ENCODE measurements around the gene ALAD.
"Not testable (repeated sequence)": the region's sequence is repeated elsewhere in the genome, so short reads cannot be mapped to it uniquely, and the experiment has no call there.

The ALAD gene

DNA sequence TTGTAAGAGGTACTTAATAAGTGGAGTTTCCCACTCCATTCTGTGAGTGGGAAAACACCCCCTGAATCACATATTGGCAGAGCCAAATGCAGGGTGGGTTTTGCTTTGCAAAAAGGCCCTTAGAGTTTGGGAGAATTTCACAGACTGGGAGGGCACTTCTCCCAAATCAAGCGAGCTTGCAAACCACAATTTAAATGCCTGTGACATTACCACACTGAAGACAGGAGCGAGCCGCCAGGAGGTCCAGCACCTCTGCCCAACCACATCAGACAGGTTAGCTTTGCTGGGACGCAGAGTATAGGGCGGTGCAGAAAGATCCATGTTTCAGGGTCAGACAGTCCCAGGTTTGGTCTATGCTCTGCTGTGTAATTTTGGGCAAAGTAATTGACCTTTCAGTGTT is 2.3 kb downstream of the ALAD start:
- DNase-seq (ENCODE audit: low read depth), result no peak

DNA sequence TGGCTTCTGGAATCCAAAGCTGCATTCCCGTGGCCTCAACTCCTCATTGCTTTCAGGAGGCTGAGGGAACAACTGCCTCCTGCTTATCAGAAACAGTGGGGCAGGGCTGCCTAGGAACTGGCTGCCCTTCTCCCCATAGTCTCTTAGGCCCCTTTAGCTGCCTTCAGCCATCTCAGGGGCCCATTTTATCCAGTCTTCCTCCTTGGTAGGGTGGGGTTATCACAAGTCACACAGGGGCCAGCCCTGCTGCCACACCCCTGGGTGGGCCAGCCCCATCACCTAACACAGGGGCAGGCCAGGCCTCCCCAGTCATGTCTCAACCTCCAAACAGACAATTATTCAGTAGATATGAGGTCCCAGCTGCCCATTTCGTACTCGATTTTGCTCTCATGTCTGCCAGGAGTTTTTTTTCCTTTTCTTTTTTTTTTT is 3.9 kb downstream of the ALAD start:
- DNase-seq (ENCODE audit: low read depth), result no peak

DNA sequence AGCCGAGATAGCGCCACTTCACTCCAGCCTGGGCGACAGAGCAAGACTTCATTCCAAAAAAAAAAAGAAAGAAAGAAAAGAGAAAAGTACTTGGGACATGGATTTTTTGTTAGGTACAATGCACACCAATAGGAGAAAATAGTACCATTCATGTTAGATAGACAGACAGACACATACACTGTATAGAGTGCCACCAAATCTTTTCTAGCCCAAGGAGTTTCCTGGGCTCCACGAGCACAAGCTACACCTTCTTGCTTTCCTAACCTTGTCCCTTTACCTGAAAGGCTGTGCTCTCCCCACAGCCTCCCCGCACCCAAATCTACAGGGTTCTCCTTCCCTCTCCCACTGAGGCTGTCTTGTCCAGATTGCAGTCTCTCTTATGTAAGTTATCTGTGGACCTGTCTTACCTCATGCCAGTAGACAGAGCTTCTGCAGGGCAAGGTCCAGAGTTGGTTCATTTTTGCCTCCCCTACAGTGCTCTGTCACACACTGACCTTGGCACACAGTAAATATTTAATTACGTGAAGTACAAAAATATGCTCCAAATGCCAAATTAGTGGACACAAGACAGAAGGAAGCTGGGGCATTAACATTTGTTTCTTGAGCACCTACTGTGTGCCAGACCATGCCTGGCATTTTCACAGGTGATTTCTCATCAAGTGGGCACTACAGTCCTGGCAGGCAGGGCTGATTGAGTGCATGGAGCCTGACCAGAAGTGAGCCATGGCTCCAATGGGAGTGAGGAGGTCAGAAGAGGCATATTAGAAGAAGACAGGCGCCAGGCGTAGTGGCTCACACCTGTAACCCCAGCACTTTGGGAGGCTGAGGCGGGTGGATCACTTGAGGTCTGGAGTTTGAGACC is 5.9 kb downstream of the ALAD start:
- no peak for DNase-seq (ENCODE audit: low read depth)

DNA sequence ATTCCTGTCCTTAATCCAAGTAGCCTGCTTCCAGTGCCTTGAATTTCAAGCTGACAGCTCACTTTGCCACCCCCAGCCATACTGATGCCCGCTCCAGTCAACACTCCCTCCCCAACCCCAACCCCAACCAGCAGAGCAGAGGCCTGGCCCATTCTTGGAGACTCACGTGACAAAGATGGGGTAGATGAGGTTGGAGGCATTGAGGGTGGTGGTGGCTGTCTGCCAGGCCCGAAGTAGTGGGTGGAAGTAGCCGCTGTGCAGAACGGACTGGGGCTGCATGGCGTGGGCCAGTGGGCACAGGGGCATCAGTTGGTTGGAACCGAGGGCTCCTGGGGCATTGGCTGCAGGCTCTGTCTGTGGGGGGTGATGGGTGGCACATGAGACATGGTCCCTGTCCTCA is 7.8 kb downstream of the ALAD start:
- DNase-seq (ENCODE audit: low read depth), result no peak

DNA sequence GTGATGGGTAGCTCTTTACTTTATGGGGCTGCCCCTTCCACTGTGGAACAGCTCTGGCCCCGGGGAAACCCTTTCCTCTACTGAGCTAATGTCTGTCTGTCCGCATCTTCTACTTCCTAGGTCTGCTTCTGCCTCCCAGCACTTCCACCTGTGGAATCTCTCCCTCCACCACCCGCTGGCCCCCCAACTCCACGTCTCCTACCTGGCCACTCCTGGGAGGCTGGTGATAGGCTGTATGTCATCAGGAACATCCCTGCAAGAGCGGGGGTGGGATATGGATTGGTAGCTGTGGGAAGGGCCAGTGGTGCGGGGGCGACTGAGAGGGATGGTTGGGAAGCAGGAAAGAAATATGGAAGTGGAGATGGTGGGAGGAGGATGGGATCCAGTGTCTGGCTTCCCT is 9.2 kb downstream of the ALAD start:
- no peak for DNase-seq (ENCODE audit: low read depth)

DNA sequence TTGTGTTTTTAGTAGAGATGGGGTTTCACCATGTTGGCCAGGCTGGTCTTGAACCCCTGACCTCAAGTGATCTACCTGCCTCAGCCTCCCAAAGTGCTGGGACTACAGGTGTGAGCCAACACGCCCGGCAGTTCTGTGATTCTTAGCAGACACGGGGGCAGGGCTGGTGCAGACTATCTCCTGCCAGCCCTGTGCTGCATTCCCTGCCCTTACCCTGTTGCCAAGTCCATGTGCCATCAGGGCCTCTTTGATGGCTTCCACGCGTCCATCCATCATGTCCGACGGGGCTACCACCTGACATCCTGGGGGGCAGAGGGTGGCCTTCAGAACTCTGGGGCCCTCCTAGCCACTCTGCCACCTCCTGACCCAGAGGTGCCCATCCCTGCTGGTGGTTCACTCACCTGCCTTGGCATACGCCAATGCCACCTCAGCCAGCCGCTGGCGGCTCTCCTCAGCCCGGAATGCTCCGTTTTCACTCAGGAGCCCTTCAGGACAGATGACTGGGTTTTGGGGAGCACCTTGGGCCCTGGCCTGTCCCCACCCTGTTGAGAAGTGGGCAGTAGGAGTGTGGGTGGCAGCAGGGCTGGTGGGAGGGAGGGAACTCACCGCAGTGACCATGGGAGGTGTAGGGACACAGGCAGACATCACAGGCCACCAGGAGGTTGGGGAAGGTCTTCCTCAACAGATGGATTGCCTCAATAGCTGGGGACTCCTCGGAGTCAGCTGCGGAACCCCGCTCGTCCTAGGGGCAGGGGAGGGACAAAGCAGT is 10.7 kb downstream of the ALAD start:
- DNase-seq (ENCODE audit: low read depth), result no peak

DNA sequence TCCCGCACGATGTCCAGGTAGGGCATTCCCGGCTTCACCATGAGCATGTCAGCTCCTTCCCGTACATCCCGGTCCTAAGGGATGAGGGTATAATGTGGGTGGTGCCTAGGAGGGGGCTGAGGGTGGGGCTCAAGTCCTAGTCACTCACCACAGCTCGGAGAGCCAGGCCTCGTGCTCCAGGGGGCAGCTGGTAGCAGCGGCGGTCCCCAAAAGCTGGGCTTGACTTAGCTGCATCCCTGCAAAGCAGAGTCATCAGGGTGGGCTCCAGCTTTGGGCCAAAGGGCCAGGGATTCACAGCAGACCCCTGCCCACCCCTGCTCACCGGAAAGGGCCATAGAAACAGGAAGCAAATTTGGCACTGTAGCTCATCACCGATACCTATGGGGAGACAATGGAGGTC is 11.6 kb downstream of the ALAD start:
- DNase-seq (ENCODE audit: low read depth), result no peak

DNA sequence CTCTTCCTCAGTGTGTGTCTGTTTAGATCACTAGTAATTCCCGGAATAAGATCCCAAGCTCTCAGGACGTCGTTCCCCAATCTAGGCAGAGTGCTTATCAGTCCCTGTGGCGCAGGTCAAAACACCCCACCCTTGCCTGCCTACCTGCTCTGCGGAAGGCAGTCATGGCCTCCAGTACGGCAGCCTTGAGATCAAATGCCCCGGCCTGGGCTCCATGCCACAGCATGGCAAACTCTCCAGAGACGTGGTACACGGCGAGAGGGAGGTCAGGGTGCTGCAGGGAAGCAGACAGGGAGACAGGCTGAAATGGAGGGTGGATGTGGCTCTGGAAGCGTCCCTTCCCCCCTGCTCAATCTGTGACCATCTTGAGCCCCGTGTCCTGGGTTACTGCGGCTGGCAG is 12.3 kb downstream of the ALAD start:
- no peak for DNase-seq (ENCODE audit: low read depth)

DNA sequence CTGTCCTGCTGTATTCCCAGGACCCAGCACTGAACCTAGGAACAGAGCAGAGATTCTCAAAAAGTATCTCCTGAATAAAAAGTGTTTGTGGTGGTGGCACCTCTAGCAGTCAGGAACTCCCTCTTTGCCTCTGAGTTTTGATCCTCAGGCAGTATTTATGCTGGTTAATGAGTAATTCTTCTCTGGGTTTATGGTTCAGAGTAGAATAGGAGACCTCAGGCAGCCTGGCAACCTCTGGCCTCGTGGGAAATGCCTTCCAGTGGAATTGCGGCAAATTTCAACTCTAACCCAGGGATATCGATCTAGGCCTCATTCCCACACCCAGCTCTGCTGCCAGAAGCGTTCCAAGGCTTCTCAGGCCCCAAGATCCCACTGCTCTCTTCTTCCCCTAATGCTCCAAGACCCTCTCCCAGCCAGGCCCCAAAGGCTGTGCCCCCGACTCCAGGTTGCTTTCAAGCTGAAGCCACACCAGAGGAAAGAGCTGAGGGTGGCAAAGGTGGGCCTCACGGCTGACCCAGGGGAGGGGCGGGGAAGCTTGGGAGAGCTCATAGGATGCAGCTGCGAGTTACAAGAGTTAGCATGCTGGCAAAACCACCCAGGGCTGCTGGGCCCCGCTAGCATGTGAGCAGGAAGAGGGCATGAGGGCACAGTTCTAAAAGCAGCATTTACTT is 13.4 kb downstream of the ALAD start:
- DNase-seq (ENCODE audit: low read depth), result no peak

DNA sequence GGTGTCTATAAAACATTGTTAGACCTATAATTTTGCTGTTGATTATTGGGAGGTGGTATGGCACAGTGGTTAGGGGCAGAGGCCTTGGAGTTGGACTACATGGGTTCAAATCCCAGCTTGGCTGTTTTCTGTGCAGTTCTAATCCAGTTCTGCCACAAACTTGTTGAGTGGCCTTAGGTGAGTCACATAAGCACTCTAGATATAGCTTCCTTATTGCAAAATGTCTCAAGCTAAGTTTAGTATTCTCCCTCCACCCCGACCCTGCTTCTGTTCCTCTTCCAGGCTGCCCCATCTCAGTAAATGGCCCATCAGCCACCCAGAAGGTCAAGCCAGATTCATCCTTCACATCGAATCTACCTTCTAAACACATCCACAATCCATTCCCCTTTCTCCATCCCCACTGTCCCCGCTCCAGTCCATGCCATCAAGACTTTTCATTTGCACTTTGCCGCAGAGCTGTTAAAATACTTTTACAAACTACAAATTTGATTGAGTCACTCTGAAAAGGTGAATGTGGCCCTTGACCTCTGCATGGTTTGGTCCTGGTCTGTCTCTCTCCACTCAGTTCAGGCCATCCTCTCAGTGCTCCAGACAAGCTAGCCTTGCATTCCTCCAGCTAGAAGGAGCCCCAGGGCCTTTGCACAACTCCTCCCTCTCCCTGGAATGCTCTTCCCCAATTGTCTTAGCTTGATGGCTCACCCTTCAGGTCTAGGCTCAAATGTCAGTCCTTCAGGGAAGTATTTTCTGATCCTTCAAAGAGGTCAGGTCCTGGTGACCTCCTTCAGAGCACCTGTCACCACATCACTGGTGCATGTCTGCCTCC is 14.3 kb downstream of the ALAD start:
- no peak for DNase-seq (ENCODE audit: low read depth)

DNA sequence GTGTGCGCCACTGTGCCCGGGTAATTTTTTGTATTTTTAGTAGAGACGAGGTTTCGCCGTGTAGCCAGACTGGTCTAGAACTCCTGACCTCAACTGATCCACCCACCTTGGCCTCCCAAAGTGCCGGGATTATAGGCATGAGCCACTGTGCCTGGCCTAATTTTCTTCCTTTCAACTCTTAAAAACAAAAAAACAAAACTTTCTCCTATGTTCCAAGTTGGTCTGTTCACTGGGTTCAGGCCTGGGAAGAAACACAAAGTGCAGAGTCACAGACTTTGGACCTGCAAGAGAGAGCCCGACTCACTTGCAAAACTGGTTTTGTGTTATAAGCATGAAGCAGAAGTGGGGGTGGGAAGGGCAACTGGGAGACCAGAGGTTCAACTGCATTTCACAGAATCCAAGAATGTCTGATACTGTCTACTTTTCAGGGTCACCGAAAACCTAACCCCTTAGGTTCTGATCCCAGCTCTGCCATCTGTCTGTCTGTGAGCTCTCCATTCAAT is 19.1 kb downstream of the ALAD start:
- DNase-seq (ENCODE audit: low read depth), result no peak

DNA sequence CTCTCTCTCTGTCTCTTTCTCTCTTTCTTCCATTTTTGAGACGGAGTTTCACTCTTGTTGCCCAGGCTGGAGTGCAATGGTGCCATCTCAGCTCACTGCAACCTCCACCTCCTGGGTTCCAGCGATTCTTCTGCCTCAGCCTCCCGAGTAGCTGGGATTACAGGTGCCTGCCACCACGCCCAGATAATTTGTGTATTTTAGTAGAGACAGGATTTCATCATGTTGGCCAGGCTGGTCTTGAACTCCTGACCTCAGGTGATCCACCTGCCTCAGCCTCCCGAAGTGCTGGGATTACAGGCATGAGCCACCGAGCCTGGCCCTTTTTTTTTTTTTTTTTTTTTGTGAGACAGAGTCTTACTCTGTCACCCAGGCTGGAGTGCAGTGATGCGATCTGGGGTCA is 19.6 kb downstream of the ALAD start:
- DNase-seq (ENCODE audit: low read depth), result not testable (repeated sequence)

DNA sequence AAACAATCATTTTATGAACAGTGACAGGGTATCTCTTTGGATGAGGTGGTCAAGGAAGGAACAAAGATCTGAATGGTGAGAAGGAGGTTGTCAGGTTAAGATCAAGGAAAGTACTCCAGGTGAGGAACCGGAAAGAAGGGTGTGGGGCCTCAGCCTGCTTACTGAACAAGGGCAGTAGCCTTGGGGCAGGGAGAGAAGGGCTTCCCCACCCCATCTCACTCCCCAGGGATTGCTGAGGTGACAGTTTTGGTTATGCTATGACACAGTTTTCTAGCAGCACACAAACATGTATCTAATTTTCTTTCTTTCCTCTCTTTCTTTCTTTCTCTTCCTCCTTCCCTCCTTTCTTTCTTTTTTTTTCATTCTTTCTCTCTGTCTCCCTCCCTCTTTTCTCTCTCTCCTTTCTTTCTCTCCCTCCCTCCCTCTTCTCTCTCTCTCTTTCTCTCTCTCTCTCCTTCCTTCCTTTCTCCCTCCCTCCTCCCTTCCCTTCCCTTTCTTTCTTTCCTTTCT is 20.2 kb downstream of the ALAD start:
- no peak for DNase-seq (ENCODE audit: low read depth)

DNA sequence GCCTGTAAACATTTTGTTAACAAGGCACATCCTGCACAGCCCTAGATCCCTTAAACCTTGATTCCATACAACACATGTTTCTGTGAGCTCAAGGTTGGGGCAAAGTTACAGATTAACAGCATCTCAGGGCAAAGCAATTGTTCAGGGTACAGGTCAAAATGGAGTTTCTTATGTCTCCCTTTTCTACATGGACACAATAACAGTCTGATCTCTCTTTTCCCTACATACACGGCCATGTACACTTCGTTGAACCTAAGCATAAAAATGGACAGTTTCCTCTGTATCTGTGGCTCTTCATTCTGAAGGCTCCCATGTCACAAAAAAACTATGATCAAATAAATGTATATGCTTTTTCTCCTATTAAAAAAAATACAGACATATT is 21.3 kb downstream of the ALAD start:
- not testable (repeated sequence) for DNase-seq (ENCODE audit: low read depth)

DNA sequence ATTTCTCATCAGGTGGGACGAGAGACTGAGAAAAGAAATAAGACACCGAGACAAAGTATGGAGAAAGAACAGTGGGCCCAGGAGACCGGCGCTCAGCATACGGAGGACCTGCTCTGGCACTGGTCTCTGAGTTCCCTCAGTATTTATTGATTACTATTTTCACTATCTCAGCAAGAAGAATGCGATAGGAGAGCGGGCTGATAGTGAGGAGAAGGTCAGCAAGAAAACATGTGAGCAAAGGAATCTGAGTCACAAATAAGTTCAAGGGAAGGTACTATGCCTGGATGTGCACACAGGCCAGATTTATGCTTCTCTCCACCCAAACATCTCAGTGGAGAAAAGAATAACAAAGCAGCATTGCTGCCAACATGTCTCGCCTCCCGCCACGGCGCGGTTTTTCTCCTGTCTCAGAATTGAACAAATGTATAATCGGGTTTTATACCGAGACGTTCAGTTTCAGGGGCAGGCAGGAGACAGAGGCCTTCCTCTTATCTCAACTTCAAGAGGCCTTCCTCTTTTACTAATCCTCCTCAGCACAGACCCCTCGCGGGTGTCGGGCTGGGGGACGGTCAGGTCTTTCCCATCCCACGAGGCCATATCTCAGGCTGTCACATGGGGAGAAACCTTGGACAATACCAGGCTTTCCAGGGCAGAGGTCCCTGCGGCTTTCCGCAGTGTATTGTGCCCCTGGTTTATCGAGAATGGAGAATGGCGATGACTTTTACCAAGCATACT is 21.8 kb downstream of the ALAD start:
- not testable (repeated sequence) for DNase-seq (ENCODE audit: low read depth)

DNA sequence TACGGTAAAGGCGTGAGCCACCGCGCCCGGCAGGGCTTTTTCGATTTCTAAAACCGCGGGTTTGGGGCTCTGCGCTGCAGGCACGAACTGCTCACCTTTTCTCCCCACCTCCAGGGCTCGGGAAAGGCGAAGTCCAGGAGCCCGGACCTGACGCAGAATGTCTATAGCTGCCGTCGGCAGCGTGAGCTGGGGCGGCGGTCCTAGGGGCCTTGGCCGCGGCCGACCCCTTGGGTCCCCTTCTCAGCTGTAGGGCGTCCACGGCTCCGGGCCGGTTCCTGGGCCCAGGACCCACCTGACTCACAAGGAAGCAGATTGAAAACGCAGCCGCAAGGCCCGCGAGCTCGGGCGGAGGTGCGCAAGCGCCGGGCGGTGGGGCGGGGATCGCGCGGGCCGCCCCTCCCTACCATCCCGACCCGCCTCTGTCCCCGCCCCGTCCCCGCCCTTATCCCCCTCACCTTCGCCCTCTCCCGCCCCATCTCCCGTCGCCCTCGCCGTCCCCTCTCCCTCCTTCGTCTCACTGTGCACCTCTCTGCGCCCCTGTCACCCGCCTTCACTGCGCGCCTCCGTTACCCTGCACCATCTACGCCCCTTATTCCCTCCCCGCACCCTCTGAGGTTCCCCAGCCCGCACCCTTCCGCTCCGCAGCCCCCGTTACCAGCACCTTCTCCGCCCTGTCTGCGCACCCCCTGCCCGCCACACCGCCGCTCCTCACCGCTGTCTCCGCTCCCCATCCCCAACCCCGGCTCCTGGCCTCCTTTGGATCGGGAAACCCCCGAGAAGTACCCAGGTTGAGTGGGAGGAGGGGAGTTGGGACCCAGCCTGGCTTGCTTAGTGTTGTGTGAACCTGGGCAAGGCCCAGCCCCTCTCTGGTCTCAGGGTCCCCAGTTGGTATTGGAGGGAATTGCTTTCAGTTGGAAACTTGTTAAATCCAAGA is 24.2 kb downstream of the ALAD start, which contains the start of gene HDHD3:
HDHD3 (minus strand) TSS at position 353 of the 934 bp plus-strand sequence. CDS start 2,632 bp downstream, outside the sequence.
- DNase-seq (ENCODE audit: low read depth), result peak; percentile 64

DNA sequence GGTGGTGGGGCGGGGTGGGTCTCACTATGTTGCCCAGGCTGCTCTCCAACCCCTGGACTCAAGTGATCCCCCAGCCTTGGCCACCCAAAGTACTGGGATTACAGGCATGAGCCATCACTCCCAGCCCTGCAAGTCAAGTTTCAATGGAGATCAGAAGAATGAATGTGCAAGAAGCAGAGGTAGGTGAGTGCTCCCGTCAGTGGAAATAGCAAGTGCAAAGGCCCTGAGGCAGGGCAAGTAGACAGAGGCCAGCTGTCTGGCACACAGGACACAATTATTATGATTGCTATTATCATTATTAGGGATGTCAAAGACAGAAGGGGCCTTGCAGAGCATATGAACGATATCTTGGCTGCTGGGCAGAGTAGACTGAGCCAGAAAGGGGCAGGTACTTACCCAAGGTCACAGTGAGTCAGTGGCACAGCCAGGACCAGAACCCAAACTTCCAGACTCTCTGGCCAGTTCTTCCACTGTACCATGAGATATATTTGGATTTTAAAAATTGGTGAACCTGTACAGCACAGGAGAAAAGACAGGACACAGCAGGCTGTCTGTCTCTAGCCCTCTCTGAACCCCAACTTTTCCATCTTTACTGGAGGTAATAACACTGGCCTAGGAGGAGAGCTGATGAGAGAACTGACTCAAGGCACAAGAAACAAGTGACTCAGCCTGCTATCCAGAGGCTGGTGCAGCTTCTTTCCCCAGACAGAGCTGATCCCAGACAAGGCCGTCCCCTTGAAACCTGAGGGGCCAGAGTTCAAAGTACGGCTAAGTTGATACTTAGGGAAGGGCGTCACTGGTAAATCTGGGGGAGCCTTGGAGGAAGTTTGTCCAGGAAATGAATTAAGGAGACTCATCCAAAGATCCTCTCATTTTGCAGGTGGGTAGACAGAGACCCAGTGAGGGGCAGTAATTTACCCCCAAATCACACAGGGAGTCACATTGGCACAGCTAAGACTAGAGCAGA is 25.7 kb downstream of the ALAD start:
- DNase-seq (ENCODE audit: low read depth), result no peak

DNA sequence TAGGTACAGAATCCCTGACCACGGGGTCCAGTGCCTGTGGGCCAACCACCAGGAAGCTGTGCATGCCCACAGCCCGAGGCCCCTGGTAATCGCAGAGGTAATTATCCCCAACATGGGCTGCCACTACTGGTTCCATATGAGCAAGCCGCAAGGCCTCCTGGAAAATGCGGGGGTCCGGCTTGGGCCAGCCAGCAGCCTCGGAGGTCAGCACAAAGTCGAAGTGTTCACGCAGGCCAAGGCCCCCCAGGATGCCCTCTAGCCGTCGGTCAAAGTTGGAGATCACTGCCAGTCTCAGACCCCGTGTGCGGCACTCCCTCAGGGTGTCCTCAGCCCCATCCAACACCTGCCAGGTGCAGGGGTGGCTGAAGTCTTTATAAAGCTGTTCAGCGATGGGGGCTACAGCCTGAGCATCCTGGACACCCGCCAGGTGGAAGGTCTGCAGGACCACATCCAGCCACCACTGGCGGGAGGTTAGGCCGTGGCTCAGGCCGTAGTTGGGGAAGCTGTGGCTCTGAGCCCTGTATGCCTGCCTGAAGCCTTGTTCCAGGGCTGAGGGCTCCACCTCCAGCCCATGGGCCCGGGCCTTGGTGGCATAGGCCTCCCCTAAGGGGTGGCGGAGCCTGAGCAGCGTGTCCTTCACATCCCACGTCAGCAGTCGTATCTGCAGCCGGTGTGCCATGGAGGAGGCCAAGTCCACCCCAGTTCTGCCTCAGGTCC is 27.2 kb downstream of the ALAD start:
- DNase-seq (ENCODE audit: low read depth), result no peak
